Epithelial cell of prostate (primary cell): ENCODE data around the gene ASGR2.
A peak's percentile ranks its signal among the peaks of the same experiment; 100 is the strongest.

Experiments used
- DNase-seq: peaks from one replicate; pipeline ENCODE4 v3.0.0-alpha.2; 2011; ENCODE audit warnings: low read depth, low spot score
- H3K27ac ChIP-seq: fragments of 450-650 bp; 2 replicates; pipeline ENCODE4 v1.5.1; 2017; ENCODE audit warnings: mild to moderate bottlenecking

ASGR2 gene

GRCh38 chr17:7070712-7071111, 43.9 kb downstream of the ASGR2 start:
- H3K27ac ChIP-seq = no peak overlapping the region
- no peak for DNase-seq

DNA sequence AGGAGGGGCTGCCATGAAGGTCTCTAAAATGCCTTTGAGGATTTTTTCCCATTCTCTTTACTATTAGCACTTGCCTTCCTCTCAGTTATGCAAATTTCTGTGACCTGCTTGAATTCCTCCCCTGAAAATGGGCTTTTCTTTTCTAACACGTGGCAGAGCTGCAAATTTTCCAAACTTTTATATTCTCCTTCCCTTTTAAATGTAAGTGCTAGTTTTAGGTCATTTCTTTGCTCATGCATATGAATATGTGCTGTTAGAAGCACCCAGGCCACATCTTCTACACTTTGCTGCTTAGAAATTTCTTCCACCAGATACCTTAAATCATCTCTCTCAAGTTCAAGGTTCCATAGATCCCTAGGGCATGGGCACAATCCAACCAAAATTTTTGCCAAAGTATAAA, 46.4 kb downstream of the ASGR2 start:
- DNase-seq = no peak
- no peak overlapping the region for H3K27ac ChIP-seq

- DNase-seq = no peak
- H3K27ac ChIP-seq = no peak overlapping the region
Observed at GRCh38 chr17:7067198-7067597, 47.4 kb downstream of the ASGR2 start.

DNA sequence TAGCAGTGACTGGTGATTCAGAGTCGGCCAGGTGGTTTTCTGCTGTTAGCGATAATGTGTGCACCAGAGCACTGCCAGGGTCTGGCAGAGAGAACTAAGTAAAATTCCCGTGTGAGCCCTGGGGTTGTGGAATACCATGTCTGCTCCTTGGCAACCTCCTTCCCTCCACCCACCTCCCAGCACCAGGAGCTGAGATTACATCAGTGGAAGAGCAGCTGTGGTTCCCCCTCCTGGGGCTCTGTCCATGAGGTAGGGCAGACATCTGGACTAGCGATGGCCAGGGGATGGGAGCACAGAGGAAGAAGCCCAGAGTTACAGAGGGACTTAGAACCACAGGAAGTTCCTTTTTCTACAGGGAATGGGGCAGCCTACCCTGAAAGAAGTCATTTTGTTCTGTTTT, 50.4 kb downstream of the ASGR2 start:
- no peak for DNase-seq
- H3K27ac ChIP-seq = no peak overlapping the region

GRCh38 chr17:7063518-7064094, 51.0 kb downstream of the ASGR2 start:
- H3K27ac ChIP-seq = no peak overlapping the region
- DNase-seq = no peak

DNA sequence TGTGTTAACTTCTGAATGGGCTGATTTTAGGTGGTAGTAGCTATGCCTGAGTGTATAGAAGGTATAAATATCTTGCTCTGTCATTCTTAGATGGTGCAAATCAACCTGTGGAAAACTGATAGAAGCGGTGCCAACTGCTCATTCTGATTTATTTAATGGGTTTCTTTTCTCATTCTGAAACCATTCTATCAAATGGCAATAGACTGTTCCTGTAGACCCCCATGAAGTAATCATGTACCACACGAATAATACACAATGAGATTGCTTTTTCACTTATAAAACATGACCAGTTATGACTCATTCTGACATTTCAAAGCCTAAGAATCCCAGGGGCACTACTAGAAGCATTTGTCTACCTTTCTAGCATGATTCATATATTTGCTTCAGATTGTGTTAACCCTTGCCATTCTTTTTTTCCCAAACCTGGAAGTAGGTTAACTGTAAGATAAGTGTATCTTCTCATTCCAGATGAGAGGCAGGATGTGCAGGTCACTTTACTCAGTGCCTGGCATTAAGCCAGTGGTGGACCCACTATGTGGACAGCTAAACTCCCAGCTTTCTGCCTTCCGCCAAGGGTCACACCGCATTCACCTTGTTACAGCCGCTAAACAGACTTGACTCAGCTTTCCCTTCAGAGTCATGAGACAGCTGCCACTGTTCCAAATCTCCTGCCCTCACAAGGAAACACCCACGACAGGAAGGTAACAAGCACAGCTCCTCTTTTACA, 54.3 kb downstream of the ASGR2 start:
- H3K27ac ChIP-seq = peak overlapping the region; percentile 73
- peak; percentile 92 for DNase-seq

GRCh38 chr17:7058831-7059447, 55.7 kb downstream of the ASGR2 start:
- DNase-seq = peak; percentile 40
- peak overlapping the region; percentile 10 for H3K27ac ChIP-seq

- H3K27ac ChIP-seq = no peak overlapping the region
- peak; percentile 48 for DNase-seq
Observed at GRCh38 chr17:7056386-7056785, 58.2 kb downstream of the ASGR2 start.
